H9 (cell line): Measurements from ENCODE around the gene KLF13. TPM values are rescaled to one million over a fixed set of nuclear protein-coding genes. Genes with fewer than 3 reads are reported as not detected.

Experiments used
- DNase-seq: peaks from one replicate; pipeline ENCODE4 v3.0.0-alpha.2; 2017
- H2AFZ ChIP-seq: one replicate; pipeline ENCODE4 v1.6.1; 2013; ENCODE audit warnings: mild to moderate bottlenecking, low read length, control low read depth, moderate library complexity
- H2AK5ac ChIP-seq: 2 replicates; pipeline ENCODE4 v1.6.1; 2013; ENCODE audit warnings: low read length, control low read depth, mixed read lengths; ENCODE audit not compliant: insufficient read length
- H2BK120ac ChIP-seq: one replicate; pipeline ENCODE4 v1.6.1; 2013; ENCODE audit warnings: low read depth, mild to moderate bottlenecking, low read length, control low read depth, inconsistent platforms; ENCODE audit not compliant: poor library complexity, severe bottlenecking
- H2BK12ac ChIP-seq: 2 replicates; pipeline ENCODE4 v1.6.1; 2013; ENCODE audit warnings: low read length, control low read depth, mixed read lengths, low read depth; ENCODE audit not compliant: insufficient read length
- H2BK15ac ChIP-seq: 2 replicates; pipeline ENCODE4 v1.6.1; 2013; ENCODE audit warnings: low read depth, low read length, control low read depth
- H2BK20ac ChIP-seq: one replicate; pipeline ENCODE4 v1.6.1; 2013; ENCODE audit warnings: low read depth, mild to moderate bottlenecking, low read length, control low read depth, inconsistent platforms; ENCODE audit not compliant: poor library complexity, severe bottlenecking
- H2BK5ac ChIP-seq: 2 replicates; pipeline ENCODE4 v1.6.1; 2013; ENCODE audit warnings: low read length, control low read depth, mixed read lengths; ENCODE audit not compliant: insufficient read length
- H3K14ac ChIP-seq: 2 replicates; pipeline ENCODE4 v1.6.1; 2013; ENCODE audit warnings: low read length, control low read depth; ENCODE audit not compliant: insufficient read depth
- H3K18ac ChIP-seq: 2 replicates; pipeline ENCODE4 v1.6.1; 2013; ENCODE audit warnings: low read depth, mild to moderate bottlenecking, mixed read lengths, low read length, control low read depth; ENCODE audit not compliant: insufficient read length
- H3K23ac ChIP-seq: 2 replicates; pipeline ENCODE4 v1.6.1; 2013; ENCODE audit warnings: low read length, control low read depth, mixed read lengths, low read depth; ENCODE audit not compliant: insufficient read length
- H3K23me2 ChIP-seq: 2 replicates; pipeline ENCODE4 v1.6.1; 2013; ENCODE audit warnings: low read depth, mild to moderate bottlenecking, mixed read lengths, low read length, control low read depth; ENCODE audit not compliant: insufficient read length, poor library complexity, severe bottlenecking
- H3K27ac ChIP-seq: 2 replicates; pipeline ENCODE4 v1.5.1; 2013; ENCODE audit warnings: low read length, control low read depth, mixed read lengths, low read depth; ENCODE audit not compliant: insufficient read length
- H3K27me3 ChIP-seq: 2 replicates; pipeline ENCODE4 v1.6.1; 2013; ENCODE audit warnings: low read length, control low read depth, inconsistent platforms; ENCODE audit not compliant: insufficient read depth
- H3K4ac ChIP-seq: 2 replicates; pipeline ENCODE4 v1.6.1; 2013; ENCODE audit warnings: low read depth, mild to moderate bottlenecking, control low read depth, inconsistent platforms, low read length, moderate library complexity
- H3K4me1 ChIP-seq: 2 replicates; pipeline ENCODE4 v1.6.1; 2013; ENCODE audit warnings: low read length, control low read depth, inconsistent platforms; ENCODE audit not compliant: insufficient read depth
- H3K4me2 ChIP-seq: 2 replicates; pipeline ENCODE4 v1.6.1; 2013; ENCODE audit warnings: low read length, control low read depth, mixed read lengths; ENCODE audit not compliant: insufficient read length, insufficient read depth
- H3K56ac ChIP-seq: 2 replicates; pipeline ENCODE4 v1.6.1; 2013; ENCODE audit warnings: low read depth, mild to moderate bottlenecking, mixed read lengths, low read length, control low read depth; ENCODE audit not compliant: insufficient read length
- H3K79me1 ChIP-seq: 2 replicates; pipeline ENCODE4 v1.6.1; 2013; ENCODE audit warnings: low read depth, mild to moderate bottlenecking, moderate library complexity, low read length, control low read depth, inconsistent platforms; ENCODE audit not compliant: insufficient read depth, poor library complexity, severe bottlenecking
- H3K79me2 ChIP-seq: 2 replicates; pipeline ENCODE4 v1.6.1; 2013; ENCODE audit warnings: low read length, control low read depth, inconsistent platforms; ENCODE audit not compliant: insufficient read depth
- H3K9ac ChIP-seq: 2 replicates; pipeline ENCODE4 v1.6.1; 2013; ENCODE audit warnings: low read length, control low read depth, mixed read lengths; ENCODE audit not compliant: insufficient read length; ENCODE audit errors: extremely low read depth
- H3K9me3 ChIP-seq: one replicate; pipeline ENCODE4 v1.6.1; 2013; ENCODE audit warnings: low read depth, low read length, inconsistent platforms; ENCODE audit not compliant: control insufficient read depth
- H3T11ph ChIP-seq: one replicate; pipeline ENCODE4 v1.6.1; 2013; ENCODE audit warnings: mild to moderate bottlenecking, low read length, control low read depth, inconsistent platforms
- H4K20me1 ChIP-seq: one replicate; pipeline ENCODE4 v1.6.1; 2013; ENCODE audit not compliant: control insufficient read depth, insufficient read length, insufficient read depth
- H4K5ac ChIP-seq: 2 replicates; pipeline ENCODE4 v1.6.1; 2013; ENCODE audit warnings: low read depth, mild to moderate bottlenecking, mixed read lengths, low read length, control low read depth; ENCODE audit not compliant: insufficient read length
- H4K8ac ChIP-seq: replicated peaks from 2 replicates; pipeline ENCODE4 v1.6.1; 2013; ENCODE audit warnings: low read length, control low read depth, mixed read lengths, low read depth; ENCODE audit not compliant: insufficient read length
- H4K91ac ChIP-seq: 2 replicates; pipeline ENCODE4 v1.6.1; 2013; ENCODE audit warnings: low read depth, mild to moderate bottlenecking, moderate library complexity, mixed read lengths, low read length, control low read depth; ENCODE audit not compliant: insufficient read length
- H3K27ac Mint-ChIP-seq, 3 experiments: 2 replicates in 2 of 3; 3 replicates in 1 of 3; pipeline ENCODE4 v1.8.0; 2020 to 2021; ENCODE audit warnings: mixed read lengths in 3 of 3, mild to moderate bottlenecking in 1 of 3, moderate library complexity in 1 of 3
- H3K27me3 Mint-ChIP-seq: 2 replicates; pipeline ENCODE4 v1.8.0; 2021; ENCODE audit warnings: low read depth, mild to moderate bottlenecking, moderate library complexity, mixed read lengths
- H3K36me3 Mint-ChIP-seq, 3 experiments: 2 replicates in 2 of 3; 3 replicates in 1 of 3; pipeline ENCODE4 v1.8.0; 2020 to 2021; ENCODE audit warnings: low read depth in 3 of 3, mixed read lengths in 3 of 3; ENCODE audit not compliant: insufficient read depth in 1 of 3
- H3K4me1 Mint-ChIP-seq, 2 experiments: 2 replicates each; pipeline ENCODE4 v1.8.0; 2020; ENCODE audit warnings: mixed read lengths in 2 of 2
- H3K4me3 Mint-ChIP-seq, 2 experiments: 2 replicates in 1 of 2; 3 replicates in 1 of 2; pipeline ENCODE4 v1.8.0; 2020 to 2021; ENCODE audit warnings: mild to moderate bottlenecking in 2 of 2, mixed read lengths in 2 of 2, moderate library complexity in 1 of 2
- H3K9me3 Mint-ChIP-seq, 2 experiments: 2 replicates in 1 of 2; 3 replicates in 1 of 2; pipeline ENCODE4 v1.8.0; 2020; ENCODE audit warnings: mild to moderate bottlenecking in 2 of 2, mixed read lengths in 2 of 2, moderate library complexity in 1 of 2
- WGBS: extraction: QIAGEN DNeasy Blood & Tissue Kit; methylation state at CpG from one replicate; pipeline ENCODE4 v1.1.7; 2013; ENCODE audit warnings: missing lambda C conversion rate, low lambda C conversion rate, mixed read lengths; ENCODE audit not compliant: insufficient read length; ENCODE audit errors: extremely low coverage; 5-methylcytosine and 5-hydroxymethylcytosine counted together
- total RNA-seq: library from RNA; stranded (reverse); gene quantifications from 2 replicates; pipeline ENCODE4 v1.2.1, GENCODE V29; 2021
- TF ChIP-seq, protein P1 (sequence below): fragments of 200-600 bp; sonication (generic); conservative IDR thresholded peaks from 3 replicates; pipeline ENCODE4 v1.8.0; 2021; ENCODE audit warnings: antibody characterized with exemption, mild to moderate bottlenecking

Gene KLF13
- total RNA-seq, 1 experiment from 2014 or later = 33.4 TPM

DNA sequence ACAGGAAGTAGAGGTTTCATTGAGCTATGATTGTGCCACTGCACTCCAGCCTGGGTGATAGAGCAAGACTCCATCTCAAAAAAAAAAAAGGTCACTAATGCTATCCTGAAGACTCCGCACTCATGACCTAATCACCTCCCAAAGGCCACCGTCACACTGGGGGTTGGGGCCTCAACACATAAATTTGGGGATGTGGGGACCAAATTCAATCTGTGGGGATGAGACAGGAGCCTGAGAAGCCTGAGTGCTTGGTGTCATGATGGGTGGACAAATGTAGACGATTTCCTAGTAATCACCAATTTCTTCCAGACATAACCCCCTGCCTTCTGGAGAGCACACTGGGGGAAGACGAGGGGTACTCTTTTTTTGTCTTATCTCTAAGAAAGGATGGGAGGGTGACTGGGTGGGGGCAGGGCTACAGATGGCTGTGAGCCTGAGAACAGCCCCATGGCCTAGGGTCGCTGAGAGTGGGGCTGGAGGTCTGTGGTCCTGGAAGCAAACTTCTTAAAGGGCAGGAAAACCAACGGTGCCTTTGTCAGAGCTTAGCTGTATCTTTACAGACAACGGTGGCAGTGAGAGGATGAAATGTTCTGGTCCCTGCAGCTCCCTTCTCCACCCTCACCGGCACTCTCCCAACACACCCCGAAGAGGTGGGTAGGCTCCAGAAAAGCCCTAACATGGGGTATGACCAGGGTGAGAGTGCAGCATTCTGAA lies 16.6 kb upstream of the KLF13 start:
- Histone ChIP-seq H4K20me1 (no peaks in the 10 kb centered on the region), H3K14ac (no peak overlapping the region), H4K5ac (no peak overlapping the region), H3K4me1 (peaks cover 11% of the 10 kb centered on the region; the same call in 1 of the 2 replicates), H4K91ac (no peak overlapping the region), H3K27ac (no peak overlapping the region), H4K8ac (no peak overlapping the region), H3K23ac (no peak overlapping the region), H3K23me2 (no peaks in the 10 kb centered on the region), H3K56ac (no peak overlapping the region), H2BK15ac (no peak overlapping the region), H2BK12ac (no peak overlapping the region), H3K18ac (no peak overlapping the region), H3K9me3 (peaks cover 4% of the 10 kb centered on the region), H2AFZ (no peak overlapping the region), H2BK5ac (no peak overlapping the region), H2AK5ac (no peak overlapping the region), H3K79me1 (no peaks in the 10 kb centered on the region), H2BK20ac (no peak overlapping the region), H3K79me2 (no peaks in the 10 kb centered on the region), H2BK120ac (no peak overlapping the region), H3T11ph (no peak overlapping the region), H3K4ac (no peak overlapping the region), H3K4me2 (no peak overlapping the region), H3K9ac (no peak overlapping the region), H3K27me3 (no peaks in the 10 kb centered on the region)
- peaks cover 0 to 2% (median 0%) of the 10 kb centered on the region in 3 experiments; a peak in 2 of 7 replicates for H3K36me3 Mint-ChIP-seq
- peaks cover 9% of the 10 kb centered on the region for H3K27me3 Mint-ChIP-seq
- no CpG with 5 or more reads among the region's 9 CpGs for WGBS
- H3K4me3 Mint-ChIP-seq = no peak overlapping the region
- TF ChIP-seq, protein P1, sequence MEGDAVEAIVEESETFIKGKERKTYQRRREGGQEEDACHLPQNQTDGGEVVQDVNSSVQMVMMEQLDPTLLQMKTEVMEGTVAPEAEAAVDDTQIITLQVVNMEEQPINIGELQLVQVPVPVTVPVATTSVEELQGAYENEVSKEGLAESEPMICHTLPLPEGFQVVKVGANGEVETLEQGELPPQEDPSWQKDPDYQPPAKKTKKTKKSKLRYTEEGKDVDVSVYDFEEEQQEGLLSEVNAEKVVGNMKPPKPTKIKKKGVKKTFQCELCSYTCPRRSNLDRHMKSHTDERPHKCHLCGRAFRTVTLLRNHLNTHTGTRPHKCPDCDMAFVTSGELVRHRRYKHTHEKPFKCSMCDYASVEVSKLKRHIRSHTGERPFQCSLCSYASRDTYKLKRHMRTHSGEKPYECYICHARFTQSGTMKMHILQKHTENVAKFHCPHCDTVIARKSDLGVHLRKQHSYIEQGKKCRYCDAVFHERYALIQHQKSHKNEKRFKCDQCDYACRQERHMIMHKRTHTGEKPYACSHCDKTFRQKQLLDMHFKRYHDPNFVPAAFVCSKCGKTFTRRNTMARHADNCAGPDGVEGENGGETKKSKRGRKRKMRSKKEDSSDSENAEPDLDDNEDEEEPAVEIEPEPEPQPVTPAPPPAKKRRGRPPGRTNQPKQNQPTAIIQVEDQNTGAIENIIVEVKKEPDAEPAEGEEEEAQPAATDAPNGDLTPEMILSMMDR = no peak
- peaks cover 49 to 56% of the 10 kb centered on the region in 2 experiments for H3K4me1 Mint-ChIP-seq
- DNase-seq = no peak
- no peak overlapping the region; a peak in 1 of 7 replicates for H3K27ac Mint-ChIP-seq
- H3K9me3 Mint-ChIP-seq = peaks cover 0 to 3% of the 10 kb centered on the region in 2 experiments; a peak in 3 of 5 replicates
